Activated B cell treated with CpG ODN at 0.5 μM for 24 hours (primary cell): Measurements from ENCODE around the gene SNCAIP. TPM values are rescaled to one million over a fixed set of nuclear protein-coding genes. Genes with fewer than 3 reads are reported as not detected.

ENCODE experiments used
- ATAC-seq: fragments of 200-7000 bp; cut with Tn5 transposase; one replicate; pipeline ENCODE4 v1.10.0; 2021; ENCODE audit warnings: low read depth, mild to moderate bottlenecking, moderate library complexity
- CTCF ChIA-PET: fragments of 350-600 bp; sonication (Branson Sonifier 250); formaldehyde crosslinking; loops from one replicate; lab custom pipeline; 2021; ENCODE audit warnings: antibody characterized with exemption; lab: Charles Lee
- POLR2A ChIA-PET: fragments of 350-600 bp; sonication (Branson Sonifier 250); formaldehyde crosslinking; loops from one replicate; lab custom pipeline; 2021; ENCODE audit warnings: antibody characterized with exemption; lab: Charles Lee
- DNase-seq: peaks from one replicate; pipeline ENCODE4 v3.0.0; 2022
- H3K27ac Mint-ChIP-seq: one replicate; pipeline ENCODE4 v1.8.0; 2020; ENCODE audit warnings: mixed read lengths
- H3K27me3 Mint-ChIP-seq: one replicate; pipeline ENCODE4 v1.8.0; 2021; ENCODE audit warnings: mixed read lengths
- H3K36me3 Mint-ChIP-seq: one replicate; pipeline ENCODE4 v1.8.0; 2021; ENCODE audit warnings: low read depth, mixed read lengths
- H3K4me1 Mint-ChIP-seq: one replicate; pipeline ENCODE4 v1.8.0; 2021; ENCODE audit warnings: mixed read lengths
- H3K4me3 Mint-ChIP-seq: one replicate; pipeline ENCODE4 v1.8.0; 2020; ENCODE audit warnings: mild to moderate bottlenecking, mixed read lengths
- H3K9me3 Mint-ChIP-seq: one replicate; pipeline ENCODE4 v1.8.0; 2020; ENCODE audit warnings: mixed read lengths
- CTCF ChIP-seq: fragments of 200-600 bp; IDR thresholded peaks from one replicate; pipeline ENCODE4 v1.8.0; 2022; ENCODE audit warnings: antibody characterized with exemption, mild to moderate bottlenecking
- intact Hi-C: fragments of 100-400 bp; cut with micrococcal nuclease; formaldehyde crosslinking; loops from one replicate; pipeline ENCODE4 v1.15.1; 2024
- total RNA-seq: library from RNA; stranded (reverse); gene quantifications from 2 replicates; pipeline ENCODE4 v1.2.3, GENCODE V29; 2022

SNCAIP gene
- total RNA-seq, 1 donor from 2014 or later, result not detected

DNA sequence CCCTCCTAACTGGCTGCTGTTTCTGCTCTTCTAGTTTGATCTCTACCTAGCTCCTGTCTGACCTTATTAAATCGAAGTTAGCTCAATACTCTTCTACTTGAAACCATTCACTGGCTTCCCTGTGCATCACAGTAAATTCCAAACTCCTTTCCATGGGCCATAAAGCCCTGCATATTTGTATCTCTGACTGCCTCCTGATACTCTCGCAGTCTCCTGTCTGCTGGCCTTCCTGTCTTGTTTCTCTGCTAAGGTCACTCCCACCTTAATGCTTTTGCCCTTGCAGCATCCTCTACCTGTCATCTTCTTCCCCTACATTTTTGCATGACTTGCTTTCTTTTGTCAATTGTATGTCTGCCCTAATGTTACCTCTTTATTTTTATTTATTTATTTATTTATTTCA lies 44.8 kb downstream of the SNCAIP start:
- DNase-seq, result no peak
- Mint-ChIP-seq H3K4me1 (no peaks in the 10 kb centered on the region), H3K27me3 (no peaks in the 10 kb centered on the region), H3K9me3 (no peaks in the 10 kb centered on the region), H3K36me3 (no peaks in the 10 kb centered on the region), H3K4me3 (no peak overlapping the region), H3K27ac (no peak overlapping the region)
- POLR2A ChIA-PET, result no interaction called here
- no peak for ATAC-seq
- CTCF ChIA-PET, result no interaction called here
- intact Hi-C loops, result no loop called here
- no peak for TF ChIP-seq CTCF

- H3K27ac Mint-ChIP-seq, result no peak overlapping the region
- peaks cover 2% of the 10 kb centered on the region for H3K27me3 Mint-ChIP-seq
- no peaks in the 10 kb centered on the region for H3K36me3 Mint-ChIP-seq
- intact Hi-C loops, result no loop called here
- H3K4me3 Mint-ChIP-seq, result no peak overlapping the region
- H3K9me3 Mint-ChIP-seq, result no peaks in the 10 kb centered on the region
- ChIA-PET POLR2A (no interaction called here), CTCF (no interaction called here)
- ATAC-seq (no peak), DNase-seq (no peak)
- H3K4me1 Mint-ChIP-seq, result no peaks in the 10 kb centered on the region
- no peak for TF ChIP-seq CTCF
These were observed 46.4 kb downstream of the SNCAIP start for GRCh38 chr5:122358372-122358979.

DNA sequence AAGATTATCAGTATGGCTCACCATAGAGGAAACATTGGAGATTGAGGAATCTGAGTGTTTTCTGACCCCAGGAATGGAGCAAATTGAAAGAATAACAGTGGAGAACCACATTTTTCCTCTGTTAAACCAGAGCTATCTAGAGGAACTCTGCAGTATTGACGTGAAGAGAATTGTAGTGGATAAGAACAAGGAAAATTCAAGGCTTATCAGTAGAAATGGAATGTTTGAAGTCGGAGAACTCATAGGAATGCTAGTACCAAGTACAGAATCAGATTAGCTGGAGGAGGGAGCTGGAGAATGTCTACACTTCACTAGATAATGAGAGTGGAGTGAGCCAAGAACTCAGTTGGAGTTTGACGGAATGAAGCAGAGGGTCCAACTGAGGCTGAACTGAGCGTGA lies 50.3 kb downstream of the SNCAIP start:
- no peak overlapping the region for H3K4me3 Mint-ChIP-seq
- no peak for TF ChIP-seq CTCF
- H3K9me3 Mint-ChIP-seq, result no peaks in the 10 kb centered on the region
- H3K27ac Mint-ChIP-seq, result no peak overlapping the region
- ATAC-seq, result no peak
- H3K27me3 Mint-ChIP-seq, result peaks cover 2% of the 10 kb centered on the region
- H3K4me1 Mint-ChIP-seq, result no peaks in the 10 kb centered on the region
- H3K36me3 Mint-ChIP-seq, result no peaks in the 10 kb centered on the region
- no peak for DNase-seq
- intact Hi-C loops, result no loop called here
- CTCF ChIA-PET, result no interaction called here
- POLR2A ChIA-PET, result no interaction called here

GRCh38 chr5:122363623-122364022 lies 51.6 kb downstream of the SNCAIP start:
- Mint-ChIP-seq H3K36me3 (no peaks in the 10 kb centered on the region), H3K27ac (no peak overlapping the region), H3K4me1 (no peaks in the 10 kb centered on the region), H3K4me3 (no peak overlapping the region), H3K9me3 (no peaks in the 10 kb centered on the region), H3K27me3 (peaks cover 2% of the 10 kb centered on the region)
- POLR2A ChIA-PET, result no interaction called here
- DNase-seq, result no peak
- ATAC-seq, result no peak
- CTCF ChIA-PET, result no interaction called here
- no peak for TF ChIP-seq CTCF
- intact Hi-C loops, result no loop called here

DNA sequence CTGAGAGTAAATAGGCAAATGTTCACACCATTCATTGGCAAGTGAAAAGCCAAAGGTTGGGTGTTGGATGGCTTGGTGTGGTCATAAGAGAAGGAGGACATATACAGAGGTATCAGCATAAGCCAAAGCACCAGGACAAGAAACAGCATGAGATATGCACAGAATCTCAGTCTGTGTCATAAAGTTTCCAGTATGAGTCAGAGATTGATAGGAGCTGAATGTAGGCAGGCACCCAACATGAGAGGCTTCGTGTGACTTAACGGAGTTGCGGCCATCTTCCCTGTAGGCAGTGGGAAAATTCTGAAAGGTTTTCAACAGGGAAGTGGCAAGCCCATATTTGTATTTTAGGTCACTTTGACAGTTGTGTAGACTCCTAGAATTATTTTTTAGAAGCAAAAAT lies 54.5 kb downstream of the SNCAIP start:
- H3K9me3 Mint-ChIP-seq, result no peaks in the 10 kb centered on the region
- POLR2A ChIA-PET, result no interaction called here
- TF ChIP-seq CTCF, result no peak
- intact Hi-C loops, result no loop called here
- no peaks in the 10 kb centered on the region for H3K36me3 Mint-ChIP-seq
- H3K4me3 Mint-ChIP-seq, result no peak overlapping the region
- H3K4me1 Mint-ChIP-seq, result no peaks in the 10 kb centered on the region
- CTCF ChIA-PET, result no interaction called here
- H3K27me3 Mint-ChIP-seq, result peaks cover 2% of the 10 kb centered on the region
- no peak for ATAC-seq
- H3K27ac Mint-ChIP-seq, result no peak overlapping the region
- no peak for DNase-seq
